Activated T-cell treated with anti-CD3 and anti-CD28 coated beads, Interleukin-2, amount 50 U/mL, for 48 hours (primary cell): ENCODE measurements around the gene TST.

Experiments used
- DNase-seq, 2 experiments: peaks; one replicate each; pipeline ENCODE4 v3.0.0-alpha.2; 2020

The TST gene

DNA sequence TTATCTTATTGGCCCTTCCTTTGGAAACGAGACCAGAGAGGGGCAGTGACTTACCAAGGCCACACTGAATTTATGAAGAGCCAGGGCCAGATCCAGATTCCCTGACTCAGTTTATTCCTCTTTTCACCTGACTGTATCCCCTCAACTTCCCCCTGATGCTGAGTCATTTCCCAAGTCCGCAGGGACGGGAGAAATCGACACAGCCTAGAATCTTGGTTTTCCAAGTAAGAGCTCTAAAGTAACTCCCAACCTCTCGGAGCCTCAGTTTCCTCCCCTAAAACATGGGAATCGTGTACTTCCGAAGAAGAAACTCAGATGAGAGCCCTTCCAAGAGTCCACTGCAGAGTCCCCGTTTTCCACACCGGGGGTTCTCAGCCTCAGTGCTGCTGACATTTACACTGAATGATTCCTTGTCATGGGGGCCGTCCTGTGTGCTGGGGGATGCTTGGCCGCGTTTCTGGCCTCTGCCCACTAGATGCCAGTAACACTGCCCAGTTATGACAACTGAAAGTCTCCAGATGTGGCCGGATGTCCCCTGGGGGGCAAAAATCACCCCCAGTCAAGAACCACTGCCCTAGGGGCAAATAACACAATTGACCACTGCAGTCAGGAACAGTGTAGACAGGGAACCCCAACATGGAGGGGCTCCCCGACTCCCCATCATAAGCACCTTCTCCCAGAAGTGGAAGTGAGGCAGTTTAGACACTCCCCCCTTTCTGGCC is 11.5 kb upstream of the TST start:
- no peak for DNase-seq

DNA sequence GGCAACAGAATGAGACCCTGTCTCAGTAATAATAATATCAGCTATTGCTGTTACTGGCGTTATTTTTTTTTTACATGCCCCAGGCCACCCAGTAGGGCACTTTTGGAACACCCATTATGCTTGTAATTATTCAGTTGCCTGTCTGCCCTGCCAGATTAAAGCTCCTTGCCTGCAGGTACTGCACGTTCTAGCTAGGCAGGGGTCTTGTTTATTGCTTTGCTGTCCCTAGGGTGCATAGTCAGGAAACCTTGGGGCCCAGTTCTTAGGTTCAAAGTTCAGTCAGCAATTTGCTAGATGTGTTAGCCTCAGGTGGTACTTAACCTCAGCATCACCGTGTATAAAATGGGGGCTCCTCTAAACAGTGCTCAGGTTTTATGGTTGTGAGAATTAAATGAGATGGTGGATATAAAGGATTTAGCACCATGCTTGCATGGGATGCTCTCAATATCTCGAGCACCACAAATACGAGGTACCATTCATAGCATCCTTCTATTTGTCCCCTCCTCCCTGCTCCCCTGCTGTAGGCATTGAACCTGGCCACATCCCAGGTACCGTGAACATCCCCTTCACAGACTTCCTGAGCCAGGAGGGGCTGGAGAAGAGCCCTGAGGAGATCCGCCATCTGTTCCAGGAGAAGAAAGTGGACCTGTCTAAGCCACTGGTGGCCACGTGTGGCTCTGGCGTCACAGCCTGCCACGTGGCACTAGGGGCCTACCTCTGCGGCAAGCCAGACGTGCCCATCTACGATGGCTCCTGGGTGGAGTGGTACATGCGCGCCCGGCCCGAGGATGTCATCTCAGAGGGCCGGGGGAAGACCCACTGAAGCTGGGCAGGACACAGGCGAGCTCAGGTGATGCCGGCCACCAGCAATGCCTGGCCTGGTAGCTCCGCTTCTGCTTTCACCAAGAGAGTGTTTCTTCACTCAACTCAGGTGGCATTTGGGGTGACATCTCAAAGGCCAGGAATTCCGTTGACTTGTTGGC is 9.7 kb upstream of the TST start:
- no peak for DNase-seq

DNA sequence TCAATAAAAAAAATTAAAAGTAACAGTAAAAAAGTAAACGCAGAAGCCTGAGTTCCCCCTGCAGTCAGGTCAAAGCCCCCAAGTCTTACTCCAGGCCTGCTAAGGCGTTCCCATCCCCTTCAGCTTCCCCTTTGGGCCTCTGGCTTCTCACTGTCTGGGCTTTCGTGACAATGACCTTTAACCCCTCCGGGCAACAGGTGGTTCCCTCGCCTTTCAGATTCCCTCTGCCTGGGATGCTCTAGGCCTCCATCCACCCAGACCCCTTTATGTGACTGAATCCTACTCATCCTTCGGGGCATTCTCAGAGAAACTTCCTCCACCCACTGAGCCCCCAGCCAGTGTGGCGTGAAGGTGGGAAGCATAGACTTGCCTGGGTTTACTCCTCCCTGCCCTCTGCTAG is 8.3 kb upstream of the TST start:
- no peak for DNase-seq

DNA sequence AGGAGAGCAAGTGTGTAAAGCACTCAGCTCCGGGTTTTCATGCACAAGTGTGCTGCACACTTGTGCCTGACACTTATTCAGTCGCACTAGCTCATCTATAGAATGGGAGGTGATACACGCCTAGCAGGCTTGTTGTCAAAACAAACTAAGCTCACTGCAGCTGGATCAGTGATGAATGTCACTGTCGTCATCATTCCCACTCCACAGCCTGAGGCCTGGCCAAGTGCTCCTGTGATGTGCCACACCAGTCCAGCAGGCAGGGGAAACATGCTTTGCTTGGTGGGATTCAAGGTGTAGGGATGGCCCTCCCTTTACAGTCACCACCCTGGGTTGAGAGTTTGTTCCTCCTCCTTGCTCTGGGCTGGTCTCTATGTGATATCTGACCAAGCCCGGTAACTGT is 7.1 kb upstream of the TST start:
- DNase-seq = no peak

DNA sequence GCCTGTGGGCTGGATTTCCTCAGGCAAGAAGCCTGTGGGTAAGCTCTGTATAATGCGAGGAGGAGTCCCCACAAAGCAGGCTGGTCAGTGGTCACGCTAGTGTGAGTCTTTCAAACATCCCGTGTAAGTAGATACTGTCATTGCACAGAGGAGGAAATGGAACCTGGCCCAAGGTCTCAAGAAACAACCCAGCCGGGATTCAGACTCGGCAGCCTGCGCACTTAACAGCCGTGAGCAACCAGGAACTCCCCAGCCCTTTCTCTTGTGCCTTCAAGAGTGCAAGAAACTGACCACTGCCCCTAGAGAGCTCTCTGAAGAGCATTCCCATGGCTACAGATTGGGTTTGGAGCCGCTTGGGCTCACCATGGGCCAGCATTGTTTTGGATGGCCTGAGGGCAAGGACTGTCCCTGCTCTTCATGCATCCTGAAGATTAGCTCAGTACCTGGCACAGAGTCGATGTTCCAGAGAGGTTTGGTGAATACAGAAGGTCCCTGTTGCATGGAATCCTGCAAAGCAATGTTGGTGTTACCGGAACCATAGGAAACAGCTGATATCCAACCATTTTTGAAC is 6.3 kb upstream of the TST start:
- no peak for DNase-seq

DNA sequence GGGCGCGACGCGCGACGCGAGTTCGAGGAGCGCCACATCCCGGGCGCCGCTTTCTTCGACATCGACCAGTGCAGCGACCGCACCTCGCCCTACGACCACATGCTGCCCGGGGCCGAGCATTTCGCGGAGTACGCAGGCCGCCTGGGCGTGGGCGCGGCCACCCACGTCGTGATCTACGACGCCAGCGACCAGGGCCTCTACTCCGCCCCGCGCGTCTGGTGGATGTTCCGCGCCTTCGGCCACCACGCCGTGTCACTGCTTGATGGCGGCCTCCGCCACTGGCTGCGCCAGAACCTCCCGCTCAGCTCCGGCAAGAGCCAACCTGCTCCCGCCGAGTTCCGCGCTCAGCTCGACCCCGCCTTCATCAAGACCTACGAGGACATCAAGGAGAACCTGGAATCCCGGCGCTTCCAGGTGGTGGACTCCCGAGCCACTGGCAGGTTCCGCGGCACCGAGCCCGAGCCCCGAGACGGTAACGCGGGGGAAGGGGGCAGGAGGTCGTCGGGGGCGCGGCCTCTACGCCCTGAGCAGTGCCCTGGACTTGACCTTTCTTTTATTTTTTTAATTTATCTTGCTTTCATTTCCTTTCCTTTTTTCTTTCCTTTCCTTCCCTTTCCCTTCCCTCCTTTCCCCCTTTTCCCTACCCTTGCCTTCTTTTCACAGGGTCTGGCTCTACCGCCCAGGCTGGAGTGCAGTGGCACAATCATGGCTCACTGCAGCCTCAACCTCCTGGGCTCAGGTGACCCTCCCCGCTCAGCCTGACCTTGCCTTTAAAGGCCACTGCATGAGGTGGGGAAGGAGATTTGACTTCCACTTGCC is 5.3 kb upstream of the TST start:
- no peak for DNase-seq

DNA sequence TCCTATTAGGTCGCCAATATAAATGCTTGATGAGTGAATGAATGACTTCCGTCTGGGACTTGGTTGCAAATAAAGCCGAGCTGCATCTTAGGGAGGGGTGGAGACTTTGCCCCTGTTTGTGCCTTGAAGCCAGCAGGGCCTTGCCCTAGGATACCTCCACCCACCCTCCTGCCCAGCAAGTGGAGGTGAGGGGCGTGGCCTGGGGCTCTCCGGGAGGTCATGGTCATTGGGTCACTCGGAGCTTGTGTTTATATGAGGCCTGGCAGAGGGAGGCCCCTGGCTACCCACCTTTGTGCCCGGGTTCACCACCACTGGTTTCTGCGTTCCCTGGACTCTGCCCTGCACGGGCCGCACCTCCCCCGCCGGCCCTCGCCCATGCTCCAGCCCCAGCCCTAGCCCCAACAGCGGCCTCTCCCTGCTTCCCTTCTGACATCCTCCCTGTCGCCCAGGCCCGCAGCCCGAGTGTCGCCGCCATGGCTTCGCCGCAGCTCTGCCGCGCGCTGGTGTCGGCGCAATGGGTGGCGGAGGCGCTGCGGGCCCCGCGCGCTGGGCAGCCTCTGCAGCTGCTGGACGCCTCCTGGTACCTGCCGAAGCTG is 4.6 kb upstream of the TST start:
- DNase-seq = no peak

DNA sequence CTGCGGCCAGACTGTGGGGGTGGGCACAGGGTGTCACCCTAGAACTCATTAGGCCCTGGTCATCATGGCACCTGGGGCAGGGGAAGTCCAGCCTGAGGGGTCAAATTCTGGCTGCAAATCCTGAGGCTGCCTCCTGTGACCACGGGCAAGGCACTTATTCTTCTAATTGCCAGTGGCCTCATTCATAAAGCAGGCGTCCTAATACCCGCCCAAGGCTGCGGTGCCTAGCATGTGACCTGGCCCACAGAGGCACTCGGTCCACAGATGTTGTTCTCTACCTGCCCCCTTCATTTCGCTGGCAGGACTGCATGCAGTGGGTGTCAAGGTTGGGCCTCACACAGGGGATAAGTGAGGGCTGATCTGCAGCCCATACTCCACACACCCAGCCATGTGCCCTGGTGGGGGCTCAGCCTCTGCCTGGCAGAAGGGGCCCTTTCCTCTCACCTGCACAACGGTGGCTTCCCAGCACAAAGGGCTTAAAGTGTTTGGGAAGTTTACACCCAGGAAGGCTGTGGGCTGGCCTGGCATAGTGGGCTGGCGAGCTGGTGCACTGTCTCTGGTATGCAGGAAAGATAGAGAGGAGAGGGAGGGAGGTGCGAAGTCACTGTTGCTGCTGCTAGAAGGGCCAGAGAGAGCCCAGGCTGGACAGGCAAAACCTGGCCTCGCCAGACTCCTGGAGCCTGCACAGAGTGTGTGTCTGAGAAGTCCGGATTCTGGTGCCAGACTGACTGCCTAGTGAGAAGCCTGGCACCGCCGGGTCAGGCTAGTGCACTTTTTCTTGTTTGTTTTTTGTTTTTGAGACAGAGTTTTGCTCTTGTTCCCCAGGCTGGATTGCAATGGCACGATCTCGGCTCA is 3.5 kb upstream of the TST start:
- DNase-seq = no peak

DNA sequence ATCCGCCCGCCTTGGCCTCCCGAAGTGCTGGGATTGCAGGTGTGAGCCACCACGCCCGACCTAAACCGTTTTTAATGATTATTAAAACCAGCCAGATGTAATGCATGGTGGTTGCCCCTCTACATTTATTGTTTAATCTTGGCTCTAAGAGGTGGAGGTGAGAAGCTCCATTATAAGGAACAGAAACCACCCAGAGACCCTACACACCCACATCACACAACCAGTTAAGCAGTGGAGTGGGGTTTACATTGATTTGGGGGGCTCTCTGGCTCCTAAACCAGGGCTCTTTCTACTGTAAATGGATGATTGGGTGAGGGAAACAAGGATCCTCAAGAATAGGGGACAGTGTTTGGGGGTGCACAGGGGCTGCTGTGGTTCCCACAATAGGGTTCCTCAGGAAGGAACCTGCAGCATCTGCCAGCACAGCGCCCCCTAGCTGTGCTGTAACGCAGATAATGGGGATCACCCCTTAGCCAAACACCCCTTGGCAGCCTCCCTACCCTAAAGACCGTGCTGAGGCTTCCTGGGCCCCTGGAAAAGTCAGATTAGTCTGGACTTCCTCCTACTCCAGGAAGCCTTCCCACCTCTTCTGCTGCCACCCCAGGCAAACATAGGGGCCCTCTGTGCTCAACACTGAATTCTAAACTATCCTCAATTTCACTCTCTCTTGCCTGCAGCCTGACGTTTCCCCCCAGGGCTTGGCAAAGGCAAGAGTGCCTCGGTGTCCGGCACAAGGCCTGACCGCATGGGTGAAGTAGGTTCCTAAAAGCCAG is 2.6 kb upstream of the TST start:
- DNase-seq = peak; percentile 65 to 69

DNA sequence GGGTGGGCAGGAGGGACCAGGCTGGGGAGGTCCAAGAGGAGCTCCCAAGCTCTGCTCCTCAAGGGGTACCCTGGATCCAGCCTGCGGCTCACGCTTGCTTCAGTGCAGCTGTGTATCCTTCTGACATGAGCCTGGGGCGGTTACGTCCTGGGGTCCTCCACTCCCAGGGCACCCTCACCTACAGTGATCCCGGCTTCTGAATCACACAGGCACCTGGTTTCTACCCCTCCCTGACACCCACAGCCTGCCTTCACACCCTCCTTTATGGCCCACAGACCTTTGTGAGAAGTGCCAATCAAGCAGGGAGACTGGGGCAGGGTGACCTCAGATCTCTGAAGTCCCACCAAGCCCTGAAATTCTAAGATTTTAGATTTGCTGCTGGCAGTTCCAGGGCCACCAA is 1.8 kb upstream of the TST start:
- no peak for DNase-seq

DNA sequence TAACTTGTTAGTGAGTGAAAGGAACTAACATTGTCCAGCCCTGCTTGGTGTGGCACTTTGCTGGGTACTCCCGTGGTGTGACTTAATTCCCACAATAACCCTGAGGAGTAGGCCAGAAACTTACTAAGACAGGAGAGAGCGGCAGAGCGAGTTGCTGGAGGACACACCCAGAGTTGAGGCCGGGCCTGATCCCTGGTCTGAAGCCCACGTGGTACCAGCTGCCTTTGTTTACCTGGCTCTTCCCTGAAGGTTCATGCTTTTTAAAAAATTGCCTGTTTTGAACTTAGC is 889 bp upstream of the TST start:
- no peak for DNase-seq

DNA sequence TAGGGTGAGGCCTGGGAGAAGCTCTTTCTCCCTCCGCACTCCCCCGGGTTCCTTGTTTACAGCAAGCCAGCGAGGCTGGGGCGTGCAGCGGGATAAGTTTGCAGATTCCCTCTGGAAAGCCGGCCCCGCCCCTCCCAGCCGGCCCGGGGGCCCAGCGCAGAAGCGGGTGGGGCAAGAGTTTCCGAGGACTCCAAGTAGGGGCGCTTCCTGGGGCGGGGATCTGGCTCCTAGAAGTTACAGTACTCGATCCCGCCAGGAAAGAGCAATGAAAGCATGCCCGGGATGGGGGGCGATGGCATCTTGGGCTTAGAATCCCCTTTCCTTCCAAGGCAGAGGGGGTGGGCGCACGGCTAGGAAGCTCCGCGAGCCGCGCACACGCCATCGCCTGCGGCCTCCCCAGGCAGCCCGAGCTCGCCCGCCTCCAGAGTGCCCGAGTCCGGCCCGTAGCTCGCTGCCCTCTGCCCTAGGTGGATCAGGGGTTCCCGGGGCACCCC is 385 bp downstream of the TST start:
- DNase-seq = no peak

DNA sequence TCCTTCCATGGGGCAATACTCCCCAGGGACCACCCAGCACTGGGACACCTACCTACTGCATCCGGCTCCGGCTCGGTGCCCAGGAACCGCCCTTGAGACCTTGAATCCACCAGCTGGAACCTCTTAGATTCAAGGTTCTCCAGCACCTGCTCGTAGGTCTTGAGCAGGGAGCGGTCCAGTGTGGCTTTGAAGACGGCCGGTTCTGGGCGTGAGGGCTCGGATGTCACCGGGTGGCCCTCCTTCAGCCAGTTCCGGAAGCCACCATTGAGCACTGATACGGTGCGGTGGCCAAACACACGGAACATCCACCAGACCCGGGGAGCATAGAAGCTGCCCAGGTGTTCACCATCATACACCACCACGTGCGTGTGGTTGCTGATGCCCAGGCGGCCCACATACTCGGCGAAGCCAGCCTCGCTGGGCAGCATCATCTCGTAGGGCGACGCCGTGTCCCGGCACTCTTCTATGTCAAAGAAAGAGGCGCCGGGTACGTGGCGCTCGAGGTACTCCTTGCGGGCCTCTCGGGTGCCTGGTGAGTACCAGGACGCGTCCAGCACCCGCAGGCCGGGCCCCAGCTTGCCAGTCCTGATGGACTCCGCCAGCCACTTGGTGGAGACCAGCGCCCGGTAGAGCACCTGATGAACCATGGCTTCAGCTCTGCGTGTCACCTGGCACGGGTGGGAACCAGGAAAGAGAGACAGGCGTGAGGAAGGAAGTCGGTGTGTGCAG is 997 bp downstream of the TST start:
- DNase-seq = no peak

DNA sequence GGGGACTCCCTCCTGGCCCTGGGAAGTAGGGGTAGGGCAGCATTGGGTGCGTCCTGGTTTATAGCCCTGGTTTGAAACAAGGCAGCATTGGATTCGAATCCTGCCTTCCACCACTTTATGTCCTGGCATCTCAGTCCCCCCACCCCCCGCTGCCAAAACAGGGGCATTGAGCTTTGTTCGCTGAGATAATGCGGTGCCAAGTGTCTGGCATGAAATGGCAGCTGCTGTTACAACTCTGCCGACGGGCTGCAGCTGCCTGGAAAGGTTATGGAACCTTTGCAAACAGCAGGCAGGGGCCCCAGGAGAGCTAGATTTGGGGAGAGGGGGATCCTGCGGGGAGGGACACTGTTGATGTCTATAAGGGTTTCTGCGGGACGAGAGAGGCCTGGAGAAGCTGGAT is 1.9 kb downstream of the TST start:
- DNase-seq = no peak

DNA sequence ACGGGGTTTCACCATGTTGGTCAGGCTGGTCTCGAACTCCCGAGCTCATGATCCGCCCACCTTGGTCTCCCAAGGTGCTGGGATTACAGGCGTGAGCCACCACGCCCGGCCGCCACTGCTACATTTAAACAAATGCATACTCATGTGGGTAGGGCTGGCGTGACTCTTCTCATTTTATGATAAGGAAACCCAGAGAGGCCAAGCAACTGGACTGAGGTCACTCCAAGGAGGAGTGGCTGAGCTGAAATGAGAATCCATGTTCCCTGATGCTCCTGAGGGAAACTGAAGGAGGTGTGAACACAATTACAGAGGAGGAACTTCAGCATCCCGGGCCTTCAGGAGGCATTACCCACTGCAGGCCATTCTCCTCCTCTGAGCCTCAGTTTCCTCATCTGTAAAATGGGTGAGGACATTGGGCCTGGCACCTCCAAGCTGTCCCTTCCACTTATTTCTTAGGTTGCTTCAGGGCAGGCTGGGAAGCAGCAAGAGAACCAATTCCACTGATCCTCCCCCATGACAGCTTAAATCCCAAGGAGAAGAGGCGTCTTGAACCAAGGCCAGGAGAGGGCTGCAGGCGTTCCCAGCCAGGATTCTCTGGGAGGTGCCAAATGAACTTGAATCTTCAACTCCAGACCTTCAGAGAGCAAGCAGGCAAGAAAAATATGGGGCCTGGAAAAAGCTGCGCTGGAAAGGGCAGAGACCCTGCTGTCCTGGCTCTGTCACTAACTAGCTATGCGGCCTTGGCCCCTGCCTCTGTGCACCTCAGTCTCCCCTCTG is 2.9 kb downstream of the TST start:
- DNase-seq = no peak

DNA sequence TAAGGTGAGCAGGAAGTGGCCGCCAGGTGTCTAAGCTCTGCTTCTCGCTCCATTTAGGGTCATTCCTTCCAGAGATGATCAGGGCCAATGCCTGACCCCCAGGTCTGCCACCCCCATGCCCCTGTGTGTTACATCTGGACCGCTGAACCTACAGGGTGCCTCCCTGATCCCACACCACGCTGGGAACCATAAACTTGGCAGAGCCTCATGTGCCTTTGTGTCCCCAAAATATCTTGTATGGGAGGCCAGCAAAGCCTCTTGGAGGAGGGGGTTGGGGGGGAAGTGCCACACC is 3.7 kb downstream of the TST start:
- DNase-seq = no peak

DNA sequence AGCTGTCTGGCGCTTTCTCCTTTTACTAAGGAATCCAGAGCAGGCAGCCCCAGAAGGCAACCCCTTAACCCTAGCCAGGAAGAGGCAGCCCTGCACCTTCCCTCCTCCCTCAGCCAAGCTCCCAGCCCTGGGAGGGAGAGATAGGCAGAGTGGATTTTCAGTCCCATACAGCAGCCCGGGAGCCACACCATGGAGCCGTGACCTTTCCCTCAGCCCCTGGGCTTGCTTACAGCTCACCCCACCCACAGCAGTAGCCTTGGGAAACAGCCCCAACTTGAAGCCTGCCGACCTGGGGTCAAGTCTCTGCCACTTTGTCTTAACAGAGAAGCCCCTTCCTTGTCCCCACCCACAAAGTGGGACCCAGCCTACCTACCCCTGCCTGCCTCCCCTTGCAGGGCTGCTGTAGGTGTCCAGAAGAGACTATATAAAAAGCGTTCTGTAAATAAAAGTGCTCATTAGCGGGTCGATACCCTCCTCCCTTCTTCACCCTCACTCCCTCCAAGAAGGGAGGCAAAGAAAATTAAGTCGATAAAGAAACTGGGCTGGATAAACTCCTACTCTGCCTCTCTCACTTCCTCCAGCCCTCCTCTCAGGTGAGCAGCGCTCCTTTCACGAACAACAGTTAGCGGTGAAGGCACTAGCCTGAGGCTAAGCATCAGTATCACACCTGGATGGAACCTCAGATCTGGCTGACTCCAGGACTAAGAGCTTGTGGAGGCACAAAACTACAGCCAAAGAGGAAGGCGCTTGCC is 4.2 kb downstream of the TST start:
- DNase-seq = no peak

DNA sequence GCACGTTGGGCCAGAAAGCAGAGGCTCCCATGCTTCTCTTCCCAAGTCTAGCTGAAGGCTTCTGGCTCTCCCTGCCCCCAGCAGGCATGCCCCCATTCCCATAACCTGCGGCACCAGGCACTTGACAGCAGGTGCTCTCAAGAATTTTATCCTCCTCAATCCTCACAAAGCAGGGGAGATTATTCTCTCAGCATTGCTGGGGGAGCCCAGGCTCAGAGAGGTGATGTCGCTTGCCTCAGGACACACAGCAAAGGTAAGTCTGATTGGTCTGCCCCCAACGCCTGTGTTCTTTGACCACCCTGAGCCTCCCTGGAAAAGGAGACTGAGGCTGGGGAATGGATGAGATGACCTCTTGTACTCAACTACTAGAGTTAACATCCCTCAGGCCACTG is 4.8 kb downstream of the TST start:
- no peak for DNase-seq

DNA sequence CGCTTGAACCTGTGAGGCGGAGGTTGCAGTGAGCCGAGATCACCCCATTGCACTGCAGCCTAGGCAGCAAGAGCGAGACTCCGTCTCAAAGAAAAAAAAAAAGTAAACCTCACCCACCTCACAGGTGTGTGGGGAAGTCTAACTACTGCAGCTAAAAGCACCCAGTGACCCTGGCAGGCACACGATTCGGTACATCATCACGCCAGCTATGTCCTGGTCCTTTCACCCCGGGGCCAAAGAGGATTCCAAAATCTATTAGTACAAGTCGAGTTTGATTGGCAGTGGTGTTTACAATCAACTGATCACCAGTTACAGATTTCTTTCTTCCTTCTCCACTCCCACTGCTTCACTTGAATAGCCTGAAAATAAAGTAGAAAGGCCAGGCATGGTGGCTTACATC is 6.3 kb downstream of the TST start:
- DNase-seq = no peak
